K562 (cell line): ENCODE data around the gene RTF2.
"Not testable (repeated sequence)": the region's sequence is repeated elsewhere in the genome, so short reads cannot be mapped to it uniquely, and the experiment has no call there.

Source experiments
- CREB1 ChIP-seq, 2 experiments: sonication (generic) in 1 of 2; formaldehyde crosslinking in 1 of 2; IDR thresholded peaks; 2 replicates each; pipeline versions ENCODE4 v1.6.1 to v1.8.0; 2012 to 2022; ENCODE audit warnings: inconsistent platforms in 1 of 2, mild to moderate bottlenecking in 1 of 2, missing genetic modification reagents in 1 of 2, moderate library complexity in 1 of 2
- FOXA1 ChIP-seq: fragments of 450-650 bp; IDR thresholded peaks from 2 replicates; pipeline ENCODE4 v1.6.1; 2016; ENCODE audit warnings: mild to moderate bottlenecking, borderline replicate concordance
- FOXK2 ChIP-seq, 2 experiments: fragments of 450-650 bp; IDR thresholded peaks in 1 of 2; conservative IDR thresholded peaks in 1 of 2; 2 replicates each; pipeline ENCODE4 v1.6.1; 2016; ENCODE audit warnings: low read depth in 2 of 2, mild to moderate bottlenecking in 1 of 2
- POLR2AphosphoS5 ChIP-seq: IDR thresholded peaks from 2 replicates; pipeline ENCODE4 v1.6.1; 2011; ENCODE audit warnings: mild to moderate bottlenecking, low read depth, low read length, moderate library complexity; ENCODE audit not compliant: control insufficient read depth, insufficient read depth
- SIN3A ChIP-seq, 2 experiments: fragments of 150-350 bp in 1 of 2; IDR thresholded peaks; 2 replicates each; pipeline ENCODE4 v1.6.1; 2011 to 2016; ENCODE audit warnings: borderline replicate concordance in 2 of 2, low read depth in 2 of 2, low read length in 2 of 2, mild to moderate bottlenecking in 2 of 2, moderate library complexity in 2 of 2; ENCODE audit not compliant: control insufficient read depth in 1 of 2
- ZNF140 ChIP-seq: fragments of 250-450 bp; sonication (Bioruptor Pico); IDR thresholded peaks from 2 replicates; pipeline ENCODE4 v1.8.0; 2021; ENCODE audit warnings: moderate library complexity, mild to moderate bottlenecking, inconsistent platforms
- ZNF175 ChIP-seq: fragments of 200-800 bp; sonication (Bioruptor generic); IDR thresholded peaks from 2 replicates; pipeline ENCODE4 v1.6.1; 2016; ENCODE audit warnings: low read depth, mild to moderate bottlenecking, missing genetic modification characterization, missing compliant biosample characterization
- TF ChIP-seq, protein P1 (sequence below), 3 experiments: IDR thresholded peaks in 2 of 3; conservative IDR thresholded peaks in 1 of 3; 2 replicates each; pipeline ENCODE4 v1.5.1; 2011 to 2012; ENCODE audit warnings: low read length in 3 of 3, mild to moderate bottlenecking in 3 of 3, control low read depth in 2 of 3, improper control_type of control experiment in 1 of 3, inconsistent platforms in 1 of 3, low read depth in 1 of 3, mixed read lengths in 1 of 3, moderate library complexity in 1 of 3; ENCODE audit not compliant: insufficient read depth in 2 of 3
- TF ChIP-seq, protein P2 (sequence below): fragments of 250-450 bp; sonication (Bioruptor Pico); IDR thresholded peaks from 2 replicates; pipeline ENCODE4 v1.8.0; 2021; ENCODE audit warnings: borderline replicate concordance, mild to moderate bottlenecking, moderate library complexity; ENCODE audit not compliant: poor library complexity, severe bottlenecking
- TF ChIP-seq, protein P3 (sequence below): fragments of 250-450 bp; sonication (Bioruptor Pico); IDR thresholded peaks from 2 replicates; pipeline ENCODE4 v1.4.0; 2020

DNA sequence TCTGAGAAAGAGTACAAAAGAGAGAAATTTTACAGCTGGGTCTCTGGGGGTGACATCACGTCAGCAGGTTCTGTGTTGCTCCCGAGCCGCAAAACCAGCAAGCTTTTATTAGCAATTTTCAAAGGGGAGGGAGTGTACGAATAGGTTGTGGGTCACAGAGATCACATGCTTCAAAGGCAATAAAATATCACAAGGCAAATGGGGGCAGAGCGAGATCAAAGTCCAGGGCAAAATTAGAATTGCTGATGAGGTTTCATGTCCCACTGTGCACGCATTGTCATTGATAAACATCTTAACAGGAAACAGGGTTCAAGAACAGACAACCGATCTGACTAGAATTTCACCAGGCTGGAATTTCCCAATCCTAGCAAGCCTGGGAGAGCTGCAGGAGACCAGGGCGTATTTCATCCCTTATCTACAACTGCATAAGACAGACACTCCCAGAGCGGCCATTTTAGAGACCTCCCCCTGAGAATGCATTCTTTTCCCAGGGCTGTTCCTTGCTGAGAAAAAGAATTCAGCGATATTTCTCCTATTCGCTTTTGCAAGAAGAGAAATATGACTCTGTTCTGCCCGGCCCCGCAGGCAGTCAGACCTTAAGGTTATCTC, 52.4 kb downstream of the RTF2 start:
- not testable (repeated sequence) for TF ChIP-seq SIN3A (IDR thresholded peaks at IDR 0.05; ENCODE audit: borderline replicate concordance in 2 of 2, control insufficient read depth in 1 of 2, low read depth in 2 of 2, low read length in 2 of 2); FOXK2 (conservative IDR thresholded peaks at IDR 0.05 in 1 of 2, IDR thresholded peaks at IDR 0.05 in 1 of 2; ENCODE audit: low read depth in 2 of 2); ZNF140 (CRISPR knock-in tag); CREB1 (IDR thresholded peaks at IDR 0.05); CREB1 (CRISPR knock-in tag; IDR thresholded peaks at IDR 0.05); ZNF175 (CRISPR knock-in tag); POLR2AphosphoS5; FOXA1
- TF ChIP-seq, protein P1, sequence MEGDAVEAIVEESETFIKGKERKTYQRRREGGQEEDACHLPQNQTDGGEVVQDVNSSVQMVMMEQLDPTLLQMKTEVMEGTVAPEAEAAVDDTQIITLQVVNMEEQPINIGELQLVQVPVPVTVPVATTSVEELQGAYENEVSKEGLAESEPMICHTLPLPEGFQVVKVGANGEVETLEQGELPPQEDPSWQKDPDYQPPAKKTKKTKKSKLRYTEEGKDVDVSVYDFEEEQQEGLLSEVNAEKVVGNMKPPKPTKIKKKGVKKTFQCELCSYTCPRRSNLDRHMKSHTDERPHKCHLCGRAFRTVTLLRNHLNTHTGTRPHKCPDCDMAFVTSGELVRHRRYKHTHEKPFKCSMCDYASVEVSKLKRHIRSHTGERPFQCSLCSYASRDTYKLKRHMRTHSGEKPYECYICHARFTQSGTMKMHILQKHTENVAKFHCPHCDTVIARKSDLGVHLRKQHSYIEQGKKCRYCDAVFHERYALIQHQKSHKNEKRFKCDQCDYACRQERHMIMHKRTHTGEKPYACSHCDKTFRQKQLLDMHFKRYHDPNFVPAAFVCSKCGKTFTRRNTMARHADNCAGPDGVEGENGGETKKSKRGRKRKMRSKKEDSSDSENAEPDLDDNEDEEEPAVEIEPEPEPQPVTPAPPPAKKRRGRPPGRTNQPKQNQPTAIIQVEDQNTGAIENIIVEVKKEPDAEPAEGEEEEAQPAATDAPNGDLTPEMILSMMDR (IDR thresholded peaks at IDR 0.05 in 2 of 3, conservative IDR thresholded peaks at IDR 0.05 in 1 of 3; ENCODE audit: insufficient read depth in 2 of 3, low read depth in 1 of 3, low read length in 3 of 3): not testable (repeated sequence)
- TF ChIP-seq, protein P2, sequence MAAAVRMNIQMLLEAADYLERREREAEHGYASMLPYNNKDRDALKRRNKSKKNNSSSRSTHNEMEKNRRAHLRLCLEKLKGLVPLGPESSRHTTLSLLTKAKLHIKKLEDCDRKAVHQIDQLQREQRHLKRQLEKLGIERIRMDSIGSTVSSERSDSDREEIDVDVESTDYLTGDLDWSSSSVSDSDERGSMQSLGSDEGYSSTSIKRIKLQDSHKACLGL (CRISPR knock-in tag): not testable (repeated sequence)
- TF ChIP-seq, protein P3, sequence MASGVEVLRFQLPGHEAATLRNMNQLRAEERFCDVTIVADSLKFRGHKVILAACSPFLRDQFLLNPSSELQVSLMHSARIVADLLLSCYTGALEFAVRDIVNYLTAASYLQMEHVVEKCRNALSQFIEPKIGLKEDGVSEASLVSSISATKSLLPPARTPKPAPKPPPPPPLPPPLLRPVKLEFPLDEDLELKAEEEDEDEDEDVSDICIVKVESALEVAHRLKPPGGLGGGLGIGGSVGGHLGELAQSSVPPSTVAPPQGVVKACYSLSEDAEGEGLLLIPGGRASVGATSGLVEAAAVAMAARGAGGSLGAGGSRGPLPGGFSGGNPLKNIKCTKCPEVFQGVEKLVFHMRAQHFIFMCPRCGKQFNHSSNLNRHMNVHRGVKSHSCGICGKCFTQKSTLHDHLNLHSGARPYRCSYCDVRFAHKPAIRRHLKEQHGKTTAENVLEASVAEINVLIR (CRISPR knock-in tag): not testable (repeated sequence)
